ENCODE data around the gene GRIN1. TPM values are rescaled to one million over a fixed set of nuclear protein-coding genes. Genes with fewer than 3 reads are reported as not detected.

Gene GRIN1
- total and polyA plus RNA-seq, 10 of the 15 experiments (the other 5 are each of a cell fraction or from before 2014, with no cell fraction given), result 0.05 to 0.10 (median 0.06) TPM; not detected in 6

- intact Hi-C loops (cut with micrococcal nuclease; ENCODE audit: unreplicated experiment), result no loop called here
- 2% methylated on average over 31 of the region's 45 CpGs for WGBS (ENCODE audit: insufficient coverage, insufficient replicate concordance, low lambda C conversion rate, missing lambda C conversion rate)
- H3K4me2 ChIP-seq (ENCODE audit: control insufficient read depth, insufficient read depth), result peak overlapping the region; percentile 82; the same call in 1 of the 2 replicates
- ChIA-PET SMC1A (ENCODE audit: uncharacterized antibody, unreplicated experiment) (interaction anchor here (1.0 to 1.3 kb wide), 3 partner anchors 18 to 113 kb away, joined by 3 read pairs; partner anchors contain the start of gene RNF224), POLR2A (interaction anchor here (1.4 kb wide), 1 partner anchor 28 kb away, joined by 4 read pairs; the partner anchor contains the start of gene MAN1B1), CTCF (interaction anchor here (1.4 to 1.5 kb wide), 2 partner anchors 18 to 122 kb away, joined by 5 to 6 read pairs; no protein-coding TSS in a partner anchor), RAD21 (ENCODE audit: unreplicated experiment) (interaction anchor here (0.9 to 1.3 kb wide), 7 partner anchors 18 to 114 kb away, joined by 3 to 8 read pairs (median 3); partner anchors contain the start of genes MAN1B1 and RNF224)
- no TSS peak for BruUV-seq (replicated peaks)
- H3K36me3 ChIP-seq (ENCODE audit: control insufficient read depth in 2 of 2, insufficient read depth in 2 of 2, low read length in 1 of 2), result peaks cover 4 to 22% of the 10 kb centered on the region in 2 experiments; a peak in 3 of 4 replicates
- no peak for TF ChIP-seq ZNF274 (IDR thresholded peaks at IDR 0.05; ENCODE audit: insufficient read depth, insufficient read length)
- no peak for TF ChIP-seq IRF4 (IDR thresholded peaks at IDR 0.05; ENCODE audit: low read depth, low read length)
- TF ChIP-seq, protein P1, sequence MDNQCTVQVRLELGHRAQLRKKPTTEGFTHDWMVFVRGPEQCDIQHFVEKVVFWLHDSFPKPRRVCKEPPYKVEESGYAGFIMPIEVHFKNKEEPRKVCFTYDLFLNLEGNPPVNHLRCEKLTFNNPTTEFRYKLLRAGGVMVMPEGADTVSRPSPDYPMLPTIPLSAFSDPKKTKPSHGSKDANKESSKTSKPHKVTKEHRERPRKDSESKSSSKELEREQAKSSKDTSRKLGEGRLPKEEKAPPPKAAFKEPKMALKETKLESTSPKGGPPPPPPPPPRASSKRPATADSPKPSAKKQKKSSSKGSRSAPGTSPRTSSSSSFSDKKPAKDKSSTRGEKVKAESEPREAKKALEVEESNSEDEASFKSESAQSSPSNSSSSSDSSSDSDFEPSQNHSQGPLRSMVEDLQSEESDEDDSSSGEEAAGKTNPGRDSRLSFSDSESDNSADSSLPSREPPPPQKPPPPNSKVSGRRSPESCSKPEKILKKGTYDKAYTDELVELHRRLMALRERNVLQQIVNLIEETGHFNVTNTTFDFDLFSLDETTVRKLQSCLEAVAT (IDR thresholded peaks at IDR 0.05), result no peak
- TF ChIP-seq CREM (IDR thresholded peaks at IDR 0.05; ENCODE audit: low read depth), result no peak
- TF ChIP-seq, protein P2, sequence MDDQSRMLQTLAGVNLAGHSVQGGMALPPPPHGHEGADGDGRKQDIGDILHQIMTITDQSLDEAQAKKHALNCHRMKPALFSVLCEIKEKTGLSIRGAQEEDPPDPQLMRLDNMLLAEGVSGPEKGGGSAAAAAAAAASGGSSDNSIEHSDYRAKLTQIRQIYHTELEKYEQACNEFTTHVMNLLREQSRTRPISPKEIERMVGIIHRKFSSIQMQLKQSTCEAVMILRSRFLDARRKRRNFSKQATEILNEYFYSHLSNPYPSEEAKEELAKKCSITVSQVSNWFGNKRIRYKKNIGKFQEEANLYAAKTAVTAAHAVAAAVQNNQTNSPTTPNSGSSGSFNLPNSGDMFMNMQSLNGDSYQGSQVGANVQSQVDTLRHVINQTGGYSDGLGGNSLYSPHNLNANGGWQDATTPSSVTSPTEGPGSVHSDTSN (IDR thresholded peaks at IDR 0.05; ENCODE audit: insufficient replicate concordance, low read depth, low read length), result no peak
- no peak for TF ChIP-seq HDAC2 (IDR thresholded peaks at IDR 0.05)
- no peak for TF ChIP-seq BCL11A (IDR thresholded peaks at IDR 0.05; ENCODE audit: low read depth, low read length)
- no peak for TF ChIP-seq POU2F2 (IDR thresholded peaks at IDR 0.05; ENCODE audit: borderline replicate concordance, low read depth, low read length)
- no peak for TF ChIP-seq BHLHE40 (IDR thresholded peaks at IDR 0.05; ENCODE audit: borderline replicate concordance in 1 of 2, low read depth in 2 of 2, low read length in 1 of 2)
- no peak for TF ChIP-seq MEF2B (IDR thresholded peaks at IDR 0.05; ENCODE audit: partially characterized antibody, poor library complexity, severe bottlenecking)
- no peak for TF ChIP-seq SP1 (IDR thresholded peaks at IDR 0.05; ENCODE audit: low read depth, low read length)
- TF ChIP-seq IRF5 (IDR thresholded peaks at IDR 0.05; ENCODE audit: borderline replicate concordance), result no peak
- no peak for TF ChIP-seq RB1 (IDR thresholded peaks at IDR 0.05; ENCODE audit: borderline replicate concordance)
- TF ChIP-seq E4F1 (IDR thresholded peaks at IDR 0.05; ENCODE audit: borderline replicate concordance, partially characterized antibody), result no peak
- no peak for TF ChIP-seq HDAC6 (IDR thresholded peaks at IDR 0.05; ENCODE audit: unreplicated experiment)
- FAIRE-seq, result no peak
- peaks cover 4% of the 10 kb centered on the region; the same call in 1 of the 2 replicates for H3K4me1 ChIP-seq (ENCODE audit: control insufficient read depth, insufficient read depth, low read length)
- peak; percentile 6 for ATAC-seq
- H3K4me3 ChIP-seq, result peak overlapping the region; percentile 67
- DNase-seq (ENCODE audit: low read depth, low spot score), result no peak
- no peaks in the 10 kb centered on the region for H3K27me3 ChIP-seq (replicated peaks in 1 of 2; ENCODE audit: control insufficient read depth in 2 of 2, insufficient read depth in 2 of 2, low read length in 1 of 2)
- H2AFZ ChIP-seq (ENCODE audit: control insufficient read depth, low read depth, low read length), result peak overlapping the region; percentile 47
- H3K9me3 ChIP-seq (replicated peaks; ENCODE audit: control insufficient read depth, insufficient read depth, low read length), result no peaks in the 10 kb centered on the region
- in situ Hi-C loops (cut with MboI), result no loop called here
- peaks cover 2% of the 10 kb centered on the region for H3K79me2 ChIP-seq (ENCODE audit: control insufficient read depth, insufficient read depth, low read length)
- peak overlapping the region; percentile 61 for H3K9ac ChIP-seq (ENCODE audit: control insufficient read depth, insufficient read depth, low read length)
- peak overlapping the region; percentile 58; the same call in 1 of the 2 replicates for H3K27ac ChIP-seq (ENCODE audit: control insufficient read depth, insufficient read depth)
- no peaks in the 10 kb centered on the region for H4K20me1 ChIP-seq (ENCODE audit: control insufficient read depth, insufficient read depth)
Observed at GRCh38 chr9:137114220-137114612, 24.7 kb upstream of the GRIN1 start.
